ENCODE data around the gene APLP2. TPM values are rescaled to one million over a fixed set of nuclear protein-coding genes. Genes with fewer than 3 reads are reported as not detected.

Gene APLP2
- total RNA-seq, 4 donors from 2014 or later, result 226 to 376 (median 262) TPM

- H3K36me3 ChIP-seq, result no peaks in the 10 kb centered on the region
- TF ChIP-seq, protein P1, sequence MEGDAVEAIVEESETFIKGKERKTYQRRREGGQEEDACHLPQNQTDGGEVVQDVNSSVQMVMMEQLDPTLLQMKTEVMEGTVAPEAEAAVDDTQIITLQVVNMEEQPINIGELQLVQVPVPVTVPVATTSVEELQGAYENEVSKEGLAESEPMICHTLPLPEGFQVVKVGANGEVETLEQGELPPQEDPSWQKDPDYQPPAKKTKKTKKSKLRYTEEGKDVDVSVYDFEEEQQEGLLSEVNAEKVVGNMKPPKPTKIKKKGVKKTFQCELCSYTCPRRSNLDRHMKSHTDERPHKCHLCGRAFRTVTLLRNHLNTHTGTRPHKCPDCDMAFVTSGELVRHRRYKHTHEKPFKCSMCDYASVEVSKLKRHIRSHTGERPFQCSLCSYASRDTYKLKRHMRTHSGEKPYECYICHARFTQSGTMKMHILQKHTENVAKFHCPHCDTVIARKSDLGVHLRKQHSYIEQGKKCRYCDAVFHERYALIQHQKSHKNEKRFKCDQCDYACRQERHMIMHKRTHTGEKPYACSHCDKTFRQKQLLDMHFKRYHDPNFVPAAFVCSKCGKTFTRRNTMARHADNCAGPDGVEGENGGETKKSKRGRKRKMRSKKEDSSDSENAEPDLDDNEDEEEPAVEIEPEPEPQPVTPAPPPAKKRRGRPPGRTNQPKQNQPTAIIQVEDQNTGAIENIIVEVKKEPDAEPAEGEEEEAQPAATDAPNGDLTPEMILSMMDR (IDR thresholded peaks at IDR 0.05), result no peak
- no peak for TF ChIP-seq POLR2A (IDR thresholded peaks at IDR 0.05)
- no peak overlapping the region for H3K4me3 ChIP-seq
- H3K9me3 ChIP-seq, result no peaks in the 10 kb centered on the region
- DNase-seq, result no peak
- no peaks in the 10 kb centered on the region for H3K27me3 ChIP-seq
- intact Hi-C loops (cut with DNase I; ENCODE audit: low total_unique reads), result no loop called here
- no peak overlapping the region for H3K27ac ChIP-seq
- no peaks in the 10 kb centered on the region for H3K4me1 ChIP-seq
These were observed 25.6 kb downstream of the APLP2 start for GRCh38 chr11:130095326-130095725.

DNA sequence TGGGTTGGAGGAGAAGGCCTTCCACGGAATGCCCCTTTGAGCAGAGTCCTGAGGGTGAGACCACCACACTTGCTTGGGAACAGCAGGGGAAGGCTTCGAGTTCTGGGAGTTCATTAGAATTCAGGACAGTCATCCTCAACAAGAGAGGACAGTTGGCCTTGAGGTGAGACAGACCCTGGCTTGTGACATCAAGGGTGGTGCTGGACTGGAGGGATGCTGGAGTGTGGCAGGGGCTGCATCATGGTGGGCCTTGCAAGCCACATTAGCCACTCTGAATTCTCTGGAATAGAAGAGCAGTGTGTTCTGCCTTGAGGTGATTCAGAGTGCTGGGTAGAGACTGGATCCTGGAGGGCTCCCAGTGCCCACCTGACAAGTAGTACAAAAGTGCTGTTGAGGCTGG, 26.3 kb downstream of the APLP2 start:
- H3K27ac ChIP-seq, result no peak overlapping the region
- H3K9me3 ChIP-seq, result no peaks in the 10 kb centered on the region
- H3K4me1 ChIP-seq, result no peaks in the 10 kb centered on the region
- no peak for TF ChIP-seq POLR2A (IDR thresholded peaks at IDR 0.05)
- TF ChIP-seq, protein P1 (IDR thresholded peaks at IDR 0.05), result no peak
- no peak for DNase-seq
- intact Hi-C loops (cut with DNase I; ENCODE audit: low total_unique reads), result no loop called here
- H3K36me3 ChIP-seq, result no peaks in the 10 kb centered on the region
- no peaks in the 10 kb centered on the region for H3K27me3 ChIP-seq
- no peak overlapping the region for H3K4me3 ChIP-seq

GRCh38 chr11:130096823-130097222, 27.1 kb downstream of the APLP2 start:
- Histone ChIP-seq H3K27me3 (no peaks in the 10 kb centered on the region), H3K36me3 (no peaks in the 10 kb centered on the region), H3K9me3 (no peaks in the 10 kb centered on the region), H3K4me3 (no peak overlapping the region), H3K27ac (no peak overlapping the region), H3K4me1 (peaks cover 0 to 5% of the 10 kb centered on the region in 2 donors)
- TF ChIP-seq, protein P1 (IDR thresholded peaks at IDR 0.05), result no peak
- TF ChIP-seq POLR2A (IDR thresholded peaks at IDR 0.05), result no peak
- DNase-seq, result no peak
- intact Hi-C loops (cut with DNase I; ENCODE audit: low total_unique reads), result no loop called here

- Histone ChIP-seq H3K36me3 (no peaks in the 10 kb centered on the region), H3K27me3 (no peaks in the 10 kb centered on the region), H3K27ac (no peak overlapping the region), H3K9me3 (no peaks in the 10 kb centered on the region), H3K4me3 (no peak overlapping the region), H3K4me1 (peaks cover 0 to 10% of the 10 kb centered on the region in 2 donors)
- intact Hi-C loops (cut with DNase I; ENCODE audit: low total_unique reads), result no loop called here
- TF ChIP-seq, protein P1 (IDR thresholded peaks at IDR 0.05), result no peak
- TF ChIP-seq POLR2A (IDR thresholded peaks at IDR 0.05), result no peak
- no peak for DNase-seq
These were observed 27.6 kb downstream of the APLP2 start for GRCh38 chr11:130097285-130097684.

GRCh38 chr11:130099356-130099755, 29.7 kb downstream of the APLP2 start:
- DNase-seq, result no peak
- Histone ChIP-seq H3K9me3 (no peaks in the 10 kb centered on the region), H3K27me3 (no peaks in the 10 kb centered on the region), H3K27ac (no peak overlapping the region), H3K4me3 (no peak overlapping the region), H3K36me3 (no peaks in the 10 kb centered on the region), H3K4me1 (peaks cover 0 to 17% of the 10 kb centered on the region in 2 donors)
- intact Hi-C loops (cut with DNase I; ENCODE audit: low total_unique reads), result no loop called here
- TF ChIP-seq POLR2A (IDR thresholded peaks at IDR 0.05), result no peak
- TF ChIP-seq, protein P1 (IDR thresholded peaks at IDR 0.05), result no peak
